ENCODE measurements around the gene OTOL1. TPM values are rescaled to one million over a fixed set of nuclear protein-coding genes. Genes with fewer than 3 reads are reported as not detected.
"Not testable (repeated sequence)": the region's sequence is repeated elsewhere in the genome, so short reads cannot be mapped to it uniquely, and the experiment has no call there.

The OTOL1 gene
- not detected for polyA plus RNA-seq (ENCODE audit: insufficient read length in 3 of 3)

DNA sequence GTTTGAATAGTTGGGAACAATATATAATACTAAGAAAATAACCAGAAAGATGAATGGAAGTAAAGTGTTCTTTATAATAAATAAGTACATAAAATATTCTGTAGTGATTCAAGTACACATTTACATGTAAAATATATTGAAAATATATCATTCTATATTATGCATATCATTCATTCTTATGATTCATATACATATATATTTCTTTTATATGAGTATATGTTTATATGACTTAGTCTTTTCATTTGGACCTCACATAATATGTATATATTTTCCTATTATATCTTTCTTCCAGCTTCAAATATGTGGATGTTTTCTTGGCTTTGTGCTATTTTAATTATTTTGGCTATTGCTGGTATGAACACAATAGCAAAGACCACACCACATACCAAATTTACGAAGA lies at the start of gene OTOL1:
Gene OTOL1 (plus strand): TSS at position 301 of the 400 bp plus-strand sequence. CDS start 0 bp downstream, at position 301.
- DNase-seq (ENCODE audit: low read depth in 3 of 3, low spot score in 2 of 3) = no peak

DNA sequence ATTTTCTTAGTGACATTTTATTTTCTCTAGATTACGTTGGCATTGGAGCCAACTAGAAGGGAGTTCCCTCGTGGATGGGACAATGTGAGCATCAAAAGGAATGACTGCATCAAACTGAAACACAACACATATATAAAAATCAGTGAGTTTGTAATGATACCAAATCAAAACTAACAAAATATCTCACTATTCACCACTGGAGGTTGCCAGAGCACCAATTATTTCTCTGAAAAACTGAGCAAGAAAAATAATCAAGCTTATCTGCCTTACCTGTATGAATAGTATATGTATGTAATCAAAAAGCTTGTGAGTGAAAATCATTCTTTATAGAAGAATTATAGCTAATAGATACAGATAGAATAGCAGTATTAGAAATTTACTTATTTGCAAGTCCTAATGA lies 46.8 kb upstream of the OTOL1 start:
- no peak for DNase-seq (ENCODE audit: low read depth in 3 of 3, low spot score in 2 of 3)

DNA sequence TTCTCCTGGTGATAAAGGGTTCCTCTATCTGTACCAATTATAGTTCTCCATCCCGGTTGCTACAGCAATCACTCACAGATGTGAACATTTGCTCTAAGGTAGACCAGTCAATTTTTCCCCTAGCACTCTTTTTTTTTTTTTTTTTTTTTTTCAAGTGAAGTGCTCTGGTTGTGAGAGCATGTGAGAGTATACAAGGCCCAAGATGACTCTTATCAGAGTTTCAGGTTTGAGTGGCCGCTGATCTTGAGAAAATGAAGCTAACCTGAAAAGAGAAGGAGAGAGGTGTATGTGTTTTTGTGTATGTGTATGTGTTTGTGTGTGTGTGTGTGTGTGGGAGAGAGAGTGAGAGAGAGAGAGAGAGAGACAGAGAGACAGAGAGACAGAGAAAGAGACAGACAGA lies 44.4 kb upstream of the OTOL1 start:
- no peak for DNase-seq (ENCODE audit: low read depth in 3 of 3, low spot score in 2 of 3)

DNA sequence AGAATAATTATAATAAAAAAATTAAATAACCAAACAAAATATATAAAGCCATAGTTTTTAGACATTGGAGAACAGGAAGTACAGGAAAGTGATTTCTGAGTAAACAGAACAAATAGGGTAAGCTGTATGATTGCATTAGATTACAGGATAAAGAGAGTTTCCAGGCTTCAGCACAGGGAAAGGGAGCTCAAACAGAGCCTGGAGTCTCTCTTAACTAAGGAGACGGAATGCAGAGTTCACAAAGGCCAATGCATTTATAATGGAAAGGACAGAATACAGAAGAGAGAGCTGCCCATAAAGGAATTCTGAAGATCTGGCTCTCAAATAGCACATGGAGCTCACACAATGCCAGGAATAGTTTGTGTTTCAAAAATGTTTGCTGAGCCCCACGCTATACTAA lies 42.0 kb upstream of the OTOL1 start:
- DNase-seq (ENCODE audit: low read depth in 3 of 3, low spot score in 2 of 3) = no peak

DNA sequence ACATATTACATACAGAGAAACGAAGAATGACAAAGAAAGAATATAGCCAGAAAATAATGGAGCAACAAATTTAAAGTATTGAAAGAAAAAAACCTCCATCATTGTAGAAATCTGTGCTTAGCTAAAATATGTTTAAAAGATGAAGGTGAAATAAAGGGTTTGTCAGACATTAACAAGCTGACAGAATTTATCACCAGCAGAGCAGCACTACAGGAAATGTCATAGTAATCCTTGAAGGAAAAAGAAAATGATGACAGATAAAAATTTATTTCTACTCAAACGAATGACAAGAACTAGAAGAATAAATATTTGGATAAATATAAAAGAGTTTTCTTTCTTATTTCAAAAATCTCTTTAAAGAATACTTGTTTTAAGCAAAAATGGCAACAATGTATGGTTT lies 40.6 kb upstream of the OTOL1 start:
- DNase-seq (ENCODE audit: low read depth in 3 of 3, low spot score in 2 of 3) = no peak

- DNase-seq (ENCODE audit: low read depth in 3 of 3, low spot score in 2 of 3) = no peak
Observed at GRCh38 chr3:161462138-161462537, 34.5 kb upstream of the OTOL1 start.

DNA sequence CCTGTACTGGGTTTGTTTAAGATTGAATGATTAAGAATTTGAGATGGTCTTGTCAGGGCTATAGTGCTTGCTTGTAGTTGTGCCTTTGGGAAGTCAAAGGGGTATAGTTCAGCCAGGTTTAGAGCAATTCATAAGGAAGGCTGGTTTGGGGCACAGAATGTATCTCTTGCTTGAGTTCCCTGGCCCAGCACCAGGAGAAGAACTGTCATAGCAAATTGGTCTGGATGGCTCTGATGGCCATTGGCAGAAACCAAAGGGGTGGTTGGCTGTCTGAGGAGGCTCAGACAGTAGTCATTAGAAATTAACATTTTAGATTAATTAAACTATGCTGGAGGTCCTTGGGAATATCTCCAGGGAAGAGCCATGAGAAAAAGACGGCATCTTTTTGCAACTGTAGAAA lies 25.4 kb upstream of the OTOL1 start:
- DNase-seq (ENCODE audit: low read depth in 3 of 3, low spot score in 2 of 3) = no peak

DNA sequence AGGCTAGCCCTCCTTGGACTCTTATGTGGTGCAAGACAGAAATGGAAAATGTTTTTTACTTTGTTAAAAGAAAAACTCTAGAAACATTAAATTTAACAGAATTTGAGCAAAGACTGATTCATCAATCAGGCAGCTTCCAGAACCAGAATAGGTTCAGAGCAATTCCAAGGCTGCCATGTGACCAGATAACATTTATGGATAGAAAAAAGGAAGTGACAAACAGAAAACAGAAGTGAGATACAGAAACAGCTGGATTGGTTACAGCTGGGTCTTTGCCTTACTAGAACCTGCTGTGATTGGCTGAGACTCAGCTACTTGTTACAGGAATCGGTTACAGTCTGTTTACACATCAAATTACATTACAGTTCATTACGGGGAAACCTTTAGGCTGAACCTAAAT lies 22.5 kb upstream of the OTOL1 start:
- no peak for DNase-seq (ENCODE audit: low read depth in 3 of 3, low spot score in 2 of 3)

DNA sequence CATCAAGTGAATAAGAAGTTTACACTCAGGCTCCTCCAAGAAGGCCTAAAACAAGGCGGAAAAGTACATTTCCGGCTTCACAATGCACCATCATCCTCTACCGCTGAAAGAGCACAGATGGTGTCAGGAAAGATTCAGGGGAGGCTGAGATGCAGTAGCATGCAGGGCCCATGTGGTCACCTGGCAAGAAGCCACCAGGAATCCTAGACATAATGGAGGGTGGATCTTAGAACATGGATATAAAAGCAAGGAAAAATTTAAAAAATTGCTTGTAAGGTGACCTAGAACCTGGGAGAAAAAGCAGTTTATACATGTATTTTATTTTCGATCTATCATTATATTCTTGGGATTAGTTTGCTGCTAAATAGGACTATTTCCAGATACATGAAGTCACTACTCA lies 21.9 kb upstream of the OTOL1 start:
- no peak for DNase-seq (ENCODE audit: low read depth in 3 of 3, low spot score in 2 of 3)

- no peak for DNase-seq (ENCODE audit: low read depth in 3 of 3, low spot score in 2 of 3)
Observed at GRCh38 chr3:161475206-161475605, 21.4 kb upstream of the OTOL1 start.

GRCh38 chr3:161475905-161476304 lies 20.7 kb upstream of the OTOL1 start:
- no peak for DNase-seq (ENCODE audit: low read depth in 3 of 3, low spot score in 2 of 3)

- no peak for DNase-seq (ENCODE audit: low read depth in 3 of 3, low spot score in 2 of 3)
Observed at GRCh38 chr3:161484226-161484625, 12.4 kb upstream of the OTOL1 start.

- DNase-seq (ENCODE audit: low read depth in 3 of 3, low spot score in 2 of 3) = not testable (repeated sequence)
Observed at GRCh38 chr3:161488284-161488683, 8.3 kb upstream of the OTOL1 start.

DNA sequence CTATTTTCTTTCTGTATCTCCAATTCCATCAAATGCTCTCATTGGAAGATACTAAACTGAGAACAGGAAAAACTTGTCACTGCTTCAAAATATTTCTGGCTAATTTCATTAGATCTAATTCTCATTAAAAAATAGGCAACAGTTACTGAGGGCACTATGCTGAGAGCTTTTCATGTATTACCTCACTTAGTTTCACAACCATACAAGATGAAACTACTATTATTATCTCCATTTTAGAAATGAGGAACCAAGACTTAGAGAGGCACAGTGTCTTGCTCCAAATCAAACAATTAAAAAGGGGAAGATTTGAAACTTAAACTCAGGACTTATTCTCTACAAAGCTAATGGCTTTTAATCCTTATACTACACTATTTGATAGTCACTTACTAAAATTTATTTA lies 7.2 kb upstream of the OTOL1 start:
- no peak for DNase-seq (ENCODE audit: low read depth in 3 of 3, low spot score in 2 of 3)

- not testable (repeated sequence) for DNase-seq (ENCODE audit: low read depth in 3 of 3, low spot score in 2 of 3)
Observed at GRCh38 chr3:161490845-161491244, 5.8 kb upstream of the OTOL1 start.

DNA sequence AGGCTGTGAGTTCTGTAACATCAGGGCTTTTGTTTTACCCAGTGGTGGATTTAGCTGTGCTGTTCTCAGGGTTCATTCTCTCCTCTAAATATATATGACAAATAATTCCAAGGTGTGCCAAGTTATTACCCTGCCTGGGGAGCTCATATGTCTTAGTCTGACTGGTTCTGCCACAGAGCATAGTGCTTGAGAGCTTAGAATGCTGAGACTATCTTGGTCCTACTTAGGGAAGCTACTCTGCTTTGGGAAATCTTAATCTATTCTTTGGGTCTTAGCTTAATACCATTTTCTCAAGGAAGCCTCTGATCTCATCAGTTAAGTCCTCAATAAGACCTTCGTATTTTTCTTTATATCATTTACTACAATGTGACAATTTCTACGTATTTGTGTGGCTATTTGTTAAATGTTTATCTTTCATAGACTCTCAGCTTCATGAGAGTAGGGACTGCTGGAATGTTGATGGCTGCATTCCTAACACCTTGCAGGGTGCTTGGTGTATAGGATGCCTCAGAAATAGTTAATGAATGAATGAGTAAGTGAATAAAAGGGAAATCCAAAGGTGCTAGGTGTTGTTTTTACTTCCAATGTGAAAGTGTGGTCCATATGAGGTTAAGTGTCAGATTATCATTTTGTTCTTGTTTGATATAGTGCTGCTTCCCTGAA lies 1.8 kb downstream of the OTOL1 start:
- no peak for DNase-seq (ENCODE audit: low read depth in 3 of 3, low spot score in 2 of 3)

GRCh38 chr3:161500068-161500796 lies 3.6 kb downstream of the OTOL1 start:
- DNase-seq (ENCODE audit: low read depth in 3 of 3, low spot score in 2 of 3) = peak in 2 of 3 donors; percentile 9 to 35

GRCh38 chr3:161503271-161503670 lies 6.7 kb downstream of the OTOL1 start:
- DNase-seq (ENCODE audit: low read depth in 3 of 3, low spot score in 2 of 3) = no peak

GRCh38 chr3:161508852-161509477 lies 12.4 kb downstream of the OTOL1 start:
- DNase-seq (ENCODE audit: low read depth in 3 of 3, low spot score in 2 of 3) = no peak

DNA sequence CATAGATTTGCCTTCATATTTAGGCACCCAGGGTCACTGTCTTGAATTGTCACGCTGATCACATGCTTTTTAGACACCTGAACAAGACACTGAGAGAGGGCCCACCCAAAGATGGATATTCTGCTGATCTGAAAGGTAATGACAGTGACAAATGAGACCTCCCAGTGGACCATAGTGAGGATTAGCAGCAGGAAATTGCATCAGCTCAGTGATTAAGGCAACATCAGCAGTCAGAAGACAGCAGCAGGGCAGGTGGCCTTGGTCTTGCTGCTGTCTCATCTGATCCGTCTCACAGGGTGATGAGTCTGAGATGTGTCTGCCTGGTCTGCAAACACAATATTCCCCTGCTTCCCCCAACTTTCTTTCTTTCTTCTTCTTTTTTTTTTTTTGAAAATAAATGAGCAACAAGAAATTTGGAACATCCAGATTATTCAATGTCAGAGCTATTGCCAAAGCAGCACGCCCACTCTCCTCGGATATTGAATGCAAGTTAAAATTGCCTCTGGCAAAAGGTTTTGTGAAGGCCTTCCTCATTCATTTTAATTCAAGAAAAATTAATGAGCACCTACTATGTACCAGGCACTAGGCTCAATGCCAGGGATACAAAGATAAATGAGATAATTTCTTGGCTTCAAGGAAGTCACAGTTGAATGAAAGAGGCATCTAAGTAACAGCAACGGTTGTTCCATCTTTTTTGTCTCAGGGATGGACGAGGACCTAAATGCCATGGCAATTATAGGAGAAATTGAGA lies 14.1 kb downstream of the OTOL1 start:
- DNase-seq (ENCODE audit: low read depth in 3 of 3, low spot score in 2 of 3) = no peak

- DNase-seq (ENCODE audit: low read depth in 3 of 3, low spot score in 2 of 3) = no peak
Observed at GRCh38 chr3:161523916-161524315, 27.3 kb downstream of the OTOL1 start.

All from right renal cortex interstitium (tissue), 3 donors.